RWPE2 (cell line): Measurements from ENCODE around the gene CHRNB1.
A peak's percentile ranks its signal among the peaks of the same experiment; 100 is the strongest.

Experiments used
- ATAC-seq: fragments of 200-7000 bp; cut with Tn5 transposase; 3 replicates; pipeline ENCODE4 v1.9.1; 2021; ENCODE audit warnings: low read depth
- DNase-seq: peaks from one replicate; pipeline ENCODE4 v3.0.0-alpha.2; 2020; ENCODE audit warnings: low spot score
- H3K27ac ChIP-seq: fragments of 450-650 bp; 2 replicates; pipeline ENCODE4 v1.5.1; 2017; ENCODE audit warnings: mild to moderate bottlenecking; ENCODE audit not compliant: poor library complexity, severe bottlenecking
- H3K27me3 ChIP-seq: fragments of 250-450 bp; sonication (Bioruptor Pico); 2 replicates; pipeline ENCODE4 v1.5.1; 2021; ENCODE audit warnings: mild to moderate bottlenecking, moderate library complexity; ENCODE audit not compliant: insufficient read depth, poor library complexity, severe bottlenecking
- H3K36me3 ChIP-seq: fragments of 250-450 bp; sonication (Bioruptor Pico); 2 replicates; pipeline ENCODE4 v1.5.1; 2020; ENCODE audit warnings: low read depth, mild to moderate bottlenecking, moderate library complexity
- H3K4me1 ChIP-seq: fragments of 250-450 bp; sonication (Bioruptor Pico); 2 replicates; pipeline ENCODE4 v1.5.1; 2021; ENCODE audit warnings: mild to moderate bottlenecking, moderate library complexity; ENCODE audit not compliant: insufficient read depth, poor library complexity, severe bottlenecking
- H3K4me3 ChIP-seq: fragments of 250-450 bp; sonication (Bioruptor Pico); 2 replicates; pipeline ENCODE4 v1.5.1; 2021; ENCODE audit warnings: mild to moderate bottlenecking, moderate library complexity; ENCODE audit not compliant: severe bottlenecking
- H3K9me3 ChIP-seq: fragments of 250-450 bp; sonication (Bioruptor Pico); 2 replicates; pipeline ENCODE4 v1.5.1; 2021; ENCODE audit warnings: mild to moderate bottlenecking, moderate library complexity; ENCODE audit not compliant: severe bottlenecking
- TF ChIP-seq, protein P1 (sequence below): fragments of 450-650 bp; IDR thresholded peaks from one replicate; pipeline ENCODE4 v1.5.1; 2017; ENCODE audit warnings: mild to moderate bottlenecking, moderate library complexity; ENCODE audit not compliant: poor library complexity, severe bottlenecking

The CHRNB1 gene

DNA sequence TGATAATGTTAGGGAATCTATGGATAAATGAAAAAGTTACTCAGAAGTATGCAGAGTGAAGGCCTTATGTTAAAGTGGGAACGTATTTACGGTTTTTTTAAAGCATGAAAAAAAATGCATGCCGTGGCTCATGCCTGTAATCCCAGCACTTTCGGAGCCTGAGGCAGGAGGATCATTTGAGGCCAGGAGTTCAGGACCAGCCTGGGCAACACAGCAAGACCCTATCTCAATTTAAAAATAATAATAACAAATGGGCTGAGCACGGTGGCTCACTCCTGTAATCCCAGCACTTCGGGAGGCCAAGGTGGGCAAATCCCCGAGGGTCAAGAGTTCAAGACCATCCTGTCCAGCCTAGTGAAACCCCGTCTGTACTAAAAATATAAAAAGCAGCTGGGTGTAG is 45.3 kb downstream of the CHRNB1 start:
- Histone ChIP-seq H3K4me3 (no peak overlapping the region), H3K4me1 (peaks cover 14% of the 10 kb centered on the region), H3K36me3 (peaks cover 25% of the 10 kb centered on the region), H3K27ac (no peak overlapping the region), H3K27me3 (no peaks in the 10 kb centered on the region), H3K9me3 (no peaks in the 10 kb centered on the region)
- ATAC-seq (no peak), DNase-seq (no peak)
- TF ChIP-seq, protein P1, sequence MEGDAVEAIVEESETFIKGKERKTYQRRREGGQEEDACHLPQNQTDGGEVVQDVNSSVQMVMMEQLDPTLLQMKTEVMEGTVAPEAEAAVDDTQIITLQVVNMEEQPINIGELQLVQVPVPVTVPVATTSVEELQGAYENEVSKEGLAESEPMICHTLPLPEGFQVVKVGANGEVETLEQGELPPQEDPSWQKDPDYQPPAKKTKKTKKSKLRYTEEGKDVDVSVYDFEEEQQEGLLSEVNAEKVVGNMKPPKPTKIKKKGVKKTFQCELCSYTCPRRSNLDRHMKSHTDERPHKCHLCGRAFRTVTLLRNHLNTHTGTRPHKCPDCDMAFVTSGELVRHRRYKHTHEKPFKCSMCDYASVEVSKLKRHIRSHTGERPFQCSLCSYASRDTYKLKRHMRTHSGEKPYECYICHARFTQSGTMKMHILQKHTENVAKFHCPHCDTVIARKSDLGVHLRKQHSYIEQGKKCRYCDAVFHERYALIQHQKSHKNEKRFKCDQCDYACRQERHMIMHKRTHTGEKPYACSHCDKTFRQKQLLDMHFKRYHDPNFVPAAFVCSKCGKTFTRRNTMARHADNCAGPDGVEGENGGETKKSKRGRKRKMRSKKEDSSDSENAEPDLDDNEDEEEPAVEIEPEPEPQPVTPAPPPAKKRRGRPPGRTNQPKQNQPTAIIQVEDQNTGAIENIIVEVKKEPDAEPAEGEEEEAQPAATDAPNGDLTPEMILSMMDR: no peak

DNA sequence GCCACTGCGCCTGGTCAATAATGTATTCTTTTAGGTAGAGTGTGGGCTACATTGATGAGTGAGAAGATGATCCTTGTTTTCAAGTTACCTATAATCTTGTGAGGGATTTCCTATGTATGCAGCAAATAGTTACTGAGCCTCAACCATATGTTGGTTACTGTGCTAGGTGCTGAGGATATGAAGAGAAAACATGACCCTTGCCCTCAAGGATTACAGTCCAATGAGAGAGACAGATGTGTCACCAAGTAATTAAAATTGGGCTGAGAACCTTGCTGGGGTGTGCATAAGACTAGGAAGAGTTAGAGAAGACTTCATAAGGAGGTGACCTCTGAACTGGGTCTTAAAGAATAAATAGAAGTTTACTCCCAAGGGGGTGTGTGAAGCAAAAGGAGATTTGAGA is 46.7 kb downstream of the CHRNB1 start:
- DNase-seq (no peak), ATAC-seq (no peak)
- H3K36me3 ChIP-seq: peaks cover 33% of the 10 kb centered on the region
- no peak overlapping the region for H3K4me3 ChIP-seq
- H3K27me3 ChIP-seq: no peaks in the 10 kb centered on the region
- peaks cover 5% of the 10 kb centered on the region for H3K4me1 ChIP-seq
- no peak overlapping the region for H3K27ac ChIP-seq
- TF ChIP-seq, protein P1: no peak
- no peaks in the 10 kb centered on the region for H3K9me3 ChIP-seq

DNA sequence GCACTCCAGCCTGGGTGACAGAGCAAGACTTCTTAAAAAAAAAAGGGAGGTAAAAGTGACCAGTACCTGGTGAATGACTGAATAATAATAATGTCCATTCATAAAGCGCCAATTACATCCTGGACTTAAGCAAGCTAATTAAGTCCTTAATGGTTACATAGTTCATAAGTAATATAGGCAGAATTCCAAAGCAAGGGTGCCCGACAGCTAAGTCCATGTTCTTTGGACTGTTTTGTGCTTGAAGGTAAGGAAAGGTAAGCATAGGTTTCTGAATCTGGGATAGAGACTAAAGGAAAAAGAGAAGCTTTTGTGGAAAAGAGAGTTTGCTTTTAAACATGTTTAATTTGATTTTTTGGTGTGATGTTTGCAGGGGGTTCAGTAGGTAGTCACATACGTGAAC is 49.1 kb downstream of the CHRNB1 start:
- Histone ChIP-seq H3K36me3 (peaks cover 57% of the 10 kb centered on the region), H3K4me1 (no peaks in the 10 kb centered on the region), H3K9me3 (no peaks in the 10 kb centered on the region), H3K4me3 (no peak overlapping the region), H3K27ac (no peak overlapping the region), H3K27me3 (no peaks in the 10 kb centered on the region)
- ATAC-seq (no peak), DNase-seq (no peak)
- TF ChIP-seq, protein P1: no peak

DNA sequence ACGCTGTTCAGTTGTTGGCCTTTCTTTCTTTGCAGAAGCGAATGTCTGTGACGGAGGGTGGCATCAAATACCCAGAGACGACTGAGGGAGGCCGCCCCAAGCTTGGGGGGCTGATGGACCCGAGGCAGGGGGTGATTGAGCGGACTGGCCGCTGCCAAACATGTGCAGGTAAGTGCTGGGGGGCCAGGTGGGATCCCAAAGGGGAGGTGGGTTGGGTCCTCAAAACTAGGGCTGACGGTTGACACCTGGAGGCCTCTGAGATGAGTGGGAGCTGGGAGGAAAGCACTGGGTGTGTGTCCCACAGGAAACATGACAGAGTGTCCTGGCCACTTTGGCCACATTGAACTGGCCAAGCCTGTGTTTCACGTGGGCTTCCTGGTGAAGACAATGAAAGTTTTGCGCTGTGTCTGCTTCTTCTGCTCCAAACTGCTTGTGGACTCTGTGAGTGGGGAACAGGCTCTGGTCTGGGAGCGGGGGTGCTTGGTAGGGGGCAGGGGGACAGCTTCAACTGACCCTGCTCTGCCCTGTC is 51.1 kb downstream of the CHRNB1 start:
- H3K4me1 ChIP-seq: no peaks in the 10 kb centered on the region
- no peak for DNase-seq
- no peak overlapping the region for H3K27ac ChIP-seq
- TF ChIP-seq, protein P1: no peak
- no peak for ATAC-seq
- H3K9me3 ChIP-seq: no peaks in the 10 kb centered on the region
- H3K27me3 ChIP-seq: no peaks in the 10 kb centered on the region
- H3K4me3 ChIP-seq: no peak overlapping the region
- H3K36me3 ChIP-seq: peaks cover 65% of the 10 kb centered on the region

DNA sequence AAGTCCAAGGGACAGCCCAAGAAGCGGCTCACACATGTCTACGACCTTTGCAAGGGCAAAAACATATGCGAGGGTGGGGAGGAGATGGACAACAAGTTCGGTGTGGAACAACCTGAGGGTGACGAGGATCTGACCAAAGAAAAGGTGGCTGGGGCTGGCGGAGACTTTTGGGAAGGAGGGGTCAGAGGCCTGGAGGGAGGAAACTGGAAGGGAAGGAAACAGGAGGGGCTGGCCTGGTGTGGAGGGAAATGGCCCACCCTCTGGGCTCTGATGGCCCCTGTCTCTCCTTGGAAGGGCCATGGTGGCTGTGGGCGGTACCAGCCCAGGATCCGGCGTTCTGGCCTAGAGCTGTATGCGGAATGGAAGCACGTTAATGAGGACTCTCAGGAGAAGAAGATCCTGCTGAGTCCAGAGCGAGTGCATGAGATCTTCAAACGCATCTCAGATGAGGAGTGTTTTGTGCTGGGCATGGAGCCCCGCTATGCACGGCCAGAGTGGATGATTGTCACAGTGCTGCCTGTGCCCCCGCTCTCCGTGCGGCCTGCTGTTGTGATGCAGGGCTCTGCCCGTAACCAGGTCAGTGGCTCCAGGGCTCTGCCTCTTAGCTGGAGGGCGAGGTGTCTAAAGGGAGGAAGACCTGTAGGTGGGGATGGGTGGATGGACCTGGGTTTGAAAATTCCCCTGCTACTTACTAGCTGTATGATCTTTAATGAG is 51.8 kb downstream of the CHRNB1 start:
- 0 out of 3 replicates have a peak, but pooled peaks have one; percentile 15 for ATAC-seq
- TF ChIP-seq, protein P1: no peak
- Histone ChIP-seq H3K9me3 (no peaks in the 10 kb centered on the region), H3K36me3 (peaks cover 65% of the 10 kb centered on the region), H3K4me3 (no peak overlapping the region), H3K4me1 (no peaks in the 10 kb centered on the region), H3K27ac (no peak overlapping the region), H3K27me3 (no peaks in the 10 kb centered on the region)
- DNase-seq: no peak
